H9 (cell line): ENCODE data around the gene NCKAP5. TPM values are rescaled to one million over a fixed set of nuclear protein-coding genes. Genes with fewer than 3 reads are reported as not detected.

Experiments used
- DNase-seq: peaks from one replicate; pipeline ENCODE4 v3.0.0-alpha.2; 2017
- H2AFZ ChIP-seq: one replicate; pipeline ENCODE4 v1.6.1; 2013; ENCODE audit warnings: mild to moderate bottlenecking, low read length, control low read depth, moderate library complexity
- H2AK5ac ChIP-seq: 2 replicates; pipeline ENCODE4 v1.6.1; 2013; ENCODE audit warnings: low read length, control low read depth, mixed read lengths; ENCODE audit not compliant: insufficient read length
- H2BK120ac ChIP-seq: one replicate; pipeline ENCODE4 v1.6.1; 2013; ENCODE audit warnings: low read depth, mild to moderate bottlenecking, low read length, control low read depth, inconsistent platforms; ENCODE audit not compliant: poor library complexity, severe bottlenecking
- H2BK12ac ChIP-seq: 2 replicates; pipeline ENCODE4 v1.6.1; 2013; ENCODE audit warnings: low read length, control low read depth, mixed read lengths, low read depth; ENCODE audit not compliant: insufficient read length
- H2BK15ac ChIP-seq: 2 replicates; pipeline ENCODE4 v1.6.1; 2013; ENCODE audit warnings: low read depth, low read length, control low read depth
- H2BK20ac ChIP-seq: one replicate; pipeline ENCODE4 v1.6.1; 2013; ENCODE audit warnings: low read depth, mild to moderate bottlenecking, low read length, control low read depth, inconsistent platforms; ENCODE audit not compliant: poor library complexity, severe bottlenecking
- H2BK5ac ChIP-seq: 2 replicates; pipeline ENCODE4 v1.6.1; 2013; ENCODE audit warnings: low read length, control low read depth, mixed read lengths; ENCODE audit not compliant: insufficient read length
- H3K14ac ChIP-seq: 2 replicates; pipeline ENCODE4 v1.6.1; 2013; ENCODE audit warnings: low read length, control low read depth; ENCODE audit not compliant: insufficient read depth
- H3K18ac ChIP-seq: 2 replicates; pipeline ENCODE4 v1.6.1; 2013; ENCODE audit warnings: low read depth, mild to moderate bottlenecking, mixed read lengths, low read length, control low read depth; ENCODE audit not compliant: insufficient read length
- H3K23ac ChIP-seq: 2 replicates; pipeline ENCODE4 v1.6.1; 2013; ENCODE audit warnings: low read length, control low read depth, mixed read lengths, low read depth; ENCODE audit not compliant: insufficient read length
- H3K23me2 ChIP-seq: 2 replicates; pipeline ENCODE4 v1.6.1; 2013; ENCODE audit warnings: low read depth, mild to moderate bottlenecking, mixed read lengths, low read length, control low read depth; ENCODE audit not compliant: insufficient read length, poor library complexity, severe bottlenecking
- H3K27ac ChIP-seq: 2 replicates; pipeline ENCODE4 v1.5.1; 2013; ENCODE audit warnings: low read length, control low read depth, mixed read lengths, low read depth; ENCODE audit not compliant: insufficient read length
- H3K27me3 ChIP-seq: 2 replicates; pipeline ENCODE4 v1.6.1; 2013; ENCODE audit warnings: low read length, control low read depth, inconsistent platforms; ENCODE audit not compliant: insufficient read depth
- H3K4ac ChIP-seq: 2 replicates; pipeline ENCODE4 v1.6.1; 2013; ENCODE audit warnings: low read depth, mild to moderate bottlenecking, control low read depth, inconsistent platforms, low read length, moderate library complexity
- H3K4me1 ChIP-seq: 2 replicates; pipeline ENCODE4 v1.6.1; 2013; ENCODE audit warnings: low read length, control low read depth, inconsistent platforms; ENCODE audit not compliant: insufficient read depth
- H3K4me2 ChIP-seq: 2 replicates; pipeline ENCODE4 v1.6.1; 2013; ENCODE audit warnings: low read length, control low read depth, mixed read lengths; ENCODE audit not compliant: insufficient read length, insufficient read depth
- H3K56ac ChIP-seq: 2 replicates; pipeline ENCODE4 v1.6.1; 2013; ENCODE audit warnings: low read depth, mild to moderate bottlenecking, mixed read lengths, low read length, control low read depth; ENCODE audit not compliant: insufficient read length
- H3K79me1 ChIP-seq: 2 replicates; pipeline ENCODE4 v1.6.1; 2013; ENCODE audit warnings: low read depth, mild to moderate bottlenecking, moderate library complexity, low read length, control low read depth, inconsistent platforms; ENCODE audit not compliant: insufficient read depth, poor library complexity, severe bottlenecking
- H3K79me2 ChIP-seq: 2 replicates; pipeline ENCODE4 v1.6.1; 2013; ENCODE audit warnings: low read length, control low read depth, inconsistent platforms; ENCODE audit not compliant: insufficient read depth
- H3K9ac ChIP-seq: 2 replicates; pipeline ENCODE4 v1.6.1; 2013; ENCODE audit warnings: low read length, control low read depth, mixed read lengths; ENCODE audit not compliant: insufficient read length; ENCODE audit errors: extremely low read depth
- H3K9me3 ChIP-seq: one replicate; pipeline ENCODE4 v1.6.1; 2013; ENCODE audit warnings: low read depth, low read length, inconsistent platforms; ENCODE audit not compliant: control insufficient read depth
- H3T11ph ChIP-seq: one replicate; pipeline ENCODE4 v1.6.1; 2013; ENCODE audit warnings: mild to moderate bottlenecking, low read length, control low read depth, inconsistent platforms
- H4K20me1 ChIP-seq: one replicate; pipeline ENCODE4 v1.6.1; 2013; ENCODE audit not compliant: control insufficient read depth, insufficient read length, insufficient read depth
- H4K5ac ChIP-seq: 2 replicates; pipeline ENCODE4 v1.6.1; 2013; ENCODE audit warnings: low read depth, mild to moderate bottlenecking, mixed read lengths, low read length, control low read depth; ENCODE audit not compliant: insufficient read length
- H4K8ac ChIP-seq: replicated peaks from 2 replicates; pipeline ENCODE4 v1.6.1; 2013; ENCODE audit warnings: low read length, control low read depth, mixed read lengths, low read depth; ENCODE audit not compliant: insufficient read length
- H4K91ac ChIP-seq: 2 replicates; pipeline ENCODE4 v1.6.1; 2013; ENCODE audit warnings: low read depth, mild to moderate bottlenecking, moderate library complexity, mixed read lengths, low read length, control low read depth; ENCODE audit not compliant: insufficient read length
- H3K27ac Mint-ChIP-seq, 3 experiments: 2 replicates in 2 of 3; 3 replicates in 1 of 3; pipeline ENCODE4 v1.8.0; 2020 to 2021; ENCODE audit warnings: mixed read lengths in 3 of 3, mild to moderate bottlenecking in 1 of 3, moderate library complexity in 1 of 3
- H3K27me3 Mint-ChIP-seq: 2 replicates; pipeline ENCODE4 v1.8.0; 2021; ENCODE audit warnings: low read depth, mild to moderate bottlenecking, moderate library complexity, mixed read lengths
- H3K36me3 Mint-ChIP-seq, 3 experiments: 2 replicates in 2 of 3; 3 replicates in 1 of 3; pipeline ENCODE4 v1.8.0; 2020 to 2021; ENCODE audit warnings: low read depth in 3 of 3, mixed read lengths in 3 of 3; ENCODE audit not compliant: insufficient read depth in 1 of 3
- H3K4me1 Mint-ChIP-seq, 2 experiments: 2 replicates each; pipeline ENCODE4 v1.8.0; 2020; ENCODE audit warnings: mixed read lengths in 2 of 2
- H3K4me3 Mint-ChIP-seq, 2 experiments: 2 replicates in 1 of 2; 3 replicates in 1 of 2; pipeline ENCODE4 v1.8.0; 2020 to 2021; ENCODE audit warnings: mild to moderate bottlenecking in 2 of 2, mixed read lengths in 2 of 2, moderate library complexity in 1 of 2
- H3K9me3 Mint-ChIP-seq, 2 experiments: 2 replicates in 1 of 2; 3 replicates in 1 of 2; pipeline ENCODE4 v1.8.0; 2020; ENCODE audit warnings: mild to moderate bottlenecking in 2 of 2, mixed read lengths in 2 of 2, moderate library complexity in 1 of 2
- CTCF ChIP-seq: fragments of 200-600 bp; sonication (generic); conservative IDR thresholded peaks from 3 replicates; pipeline ENCODE4 v1.8.0; 2021; ENCODE audit warnings: antibody characterized with exemption, mild to moderate bottlenecking
- WGBS: extraction: QIAGEN DNeasy Blood & Tissue Kit; methylation state at CpG from one replicate; pipeline ENCODE4 v1.1.7; 2013; ENCODE audit warnings: missing lambda C conversion rate, low lambda C conversion rate, mixed read lengths; ENCODE audit not compliant: insufficient read length; ENCODE audit errors: extremely low coverage; 5-methylcytosine and 5-hydroxymethylcytosine counted together
- total RNA-seq: library from RNA; stranded (reverse); gene quantifications from 2 replicates; pipeline ENCODE4 v1.2.1, GENCODE V29; 2021

Gene NCKAP5
- total RNA-seq, 1 experiment from 2014 or later, result 0.26 TPM

- no peaks in the 10 kb centered on the region for H3K9me3 ChIP-seq
- Mint-ChIP-seq H3K4me1 (no peaks in the 10 kb centered on the region), H3K27me3 (no peaks in the 10 kb centered on the region), H3K27ac (no peak overlapping the region), H3K9me3 (no peaks in the 10 kb centered on the region), H3K36me3 (no peaks in the 10 kb centered on the region), H3K4me3 (no peak overlapping the region)
- H3K4ac ChIP-seq, result no peak overlapping the region
- H4K20me1 ChIP-seq, result no peaks in the 10 kb centered on the region
- H3T11ph ChIP-seq, result no peak overlapping the region
- no peak for TF ChIP-seq CTCF
- H2BK20ac ChIP-seq, result no peak overlapping the region
- no peak overlapping the region for H3K27ac ChIP-seq
- H2BK120ac ChIP-seq, result no peak overlapping the region
- H3K79me2 ChIP-seq, result no peaks in the 10 kb centered on the region
- no peak overlapping the region for H2BK5ac ChIP-seq
- no peaks in the 10 kb centered on the region for H3K23me2 ChIP-seq
- H4K8ac ChIP-seq, result no peak overlapping the region
- H3K18ac ChIP-seq, result no peak overlapping the region
- H4K91ac ChIP-seq, result no peak overlapping the region
- H3K27me3 ChIP-seq, result no peaks in the 10 kb centered on the region
- no peaks in the 10 kb centered on the region for H3K4me1 ChIP-seq
- H3K56ac ChIP-seq, result no peak overlapping the region
- H3K79me1 ChIP-seq, result no peaks in the 10 kb centered on the region
- H2BK15ac ChIP-seq, result no peak overlapping the region
- no peak overlapping the region for H2AK5ac ChIP-seq
- no peak overlapping the region for H3K23ac ChIP-seq
- no peak for DNase-seq
- WGBS, result no CpG with 5 or more reads among the region's 2 CpGs
- H3K4me2 ChIP-seq, result no peak overlapping the region
- H4K5ac ChIP-seq, result no peak overlapping the region
- H3K9ac ChIP-seq, result no peak overlapping the region
- H2BK12ac ChIP-seq, result no peak overlapping the region
- no peak overlapping the region for H3K14ac ChIP-seq
- H2AFZ ChIP-seq, result no peak overlapping the region
These were observed 487.4 kb downstream of the NCKAP5 start for GRCh38 chr2:133080822-133081221.
